ENCODE results near the gene CARD11.
A peak's percentile ranks its signal among the peaks of the same experiment; 100 is the strongest.

CARD11 gene

DNA sequence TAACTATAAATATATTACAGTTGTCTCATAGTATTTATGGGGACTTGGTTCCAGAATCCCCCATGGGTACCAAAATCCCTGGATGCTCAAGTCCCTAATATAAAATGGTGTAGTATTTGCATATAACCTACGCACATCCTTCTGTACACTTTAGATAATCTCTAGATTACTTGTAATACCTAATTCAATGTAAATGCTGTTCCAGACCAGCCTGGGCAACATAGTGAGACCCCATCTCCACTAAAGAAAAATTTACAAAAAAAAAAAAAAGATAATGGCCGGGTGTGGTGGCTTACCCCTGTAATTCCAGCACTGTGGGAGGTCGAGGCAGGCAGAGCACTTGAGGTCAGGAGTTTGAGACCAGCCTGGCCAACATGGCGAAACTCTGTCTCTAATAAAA lies 182.2 kb downstream of the CARD11 start:
- peaks cover 3% of the 10 kb centered on the region for H3K9me3 ChIP-seq (ENCODE audit: insufficient read depth, low read depth, low read length)
- no peak overlapping the region for H4K12ac ChIP-seq (ENCODE audit: low read depth, low read length)
- H4K91ac ChIP-seq (ENCODE audit: low read depth, low read length) = no peak overlapping the region
- no peak overlapping the region for H4K8ac ChIP-seq (ENCODE audit: low read depth, low read length)
- peaks cover 14 to 26% of the 10 kb centered on the region in 2 experiments for H3K4me1 ChIP-seq (ENCODE audit: control insufficient read depth in 1 of 2, insufficient read depth in 2 of 2, low read length in 2 of 2)
- H2BK120ac ChIP-seq (ENCODE audit: insufficient read depth, low read length, poor library complexity) = no peak overlapping the region
- H3K4me3 ChIP-seq (ENCODE audit: low read depth, low read length) = no peak overlapping the region
- no peak overlapping the region for H3K4me2 ChIP-seq (ENCODE audit: low read length)
- H3K14ac ChIP-seq (ENCODE audit: low read length) = no peak overlapping the region
- H3K79me1 ChIP-seq (ENCODE audit: low read length) = peaks cover 12% of the 10 kb centered on the region
- H3K36me3 ChIP-seq (ENCODE audit: control insufficient read depth in 1 of 2, insufficient read depth in 2 of 2, low read length in 2 of 2) = no peaks in the 10 kb centered on the region
- no peaks in the 10 kb centered on the region for H3K27me3 ChIP-seq (ENCODE audit: insufficient read depth, low read length)
- no peak overlapping the region for H2AFZ ChIP-seq (ENCODE audit: insufficient read depth, low read length, poor library complexity)
- no peak overlapping the region for H3K4ac ChIP-seq (ENCODE audit: low read depth, low read length)
- H3K9ac ChIP-seq (ENCODE audit: low read length) = no peak overlapping the region
- H2BK12ac ChIP-seq (ENCODE audit: low read length) = no peak overlapping the region
- WGBS (ENCODE audit: extremely low coverage, insufficient coverage, insufficient read length) = no CpG with 5 or more reads among the region's 4 CpGs
- no peak overlapping the region for H2AK5ac ChIP-seq (ENCODE audit: low read length)
- no peak for DNase-seq
- H3K23ac ChIP-seq (ENCODE audit: low read length) = no peak overlapping the region
- no peak overlapping the region for H3K18ac ChIP-seq (ENCODE audit: low read length)
- no peak overlapping the region for H3K27ac ChIP-seq (ENCODE audit: low read depth, low read length)
- H2BK5ac ChIP-seq (ENCODE audit: low read depth, low read length, poor library complexity) = no peak overlapping the region
- H3K79me2 ChIP-seq (ENCODE audit: control insufficient read depth, insufficient read depth, low read length, poor library complexity) = peaks cover 6% of the 10 kb centered on the region

DNA sequence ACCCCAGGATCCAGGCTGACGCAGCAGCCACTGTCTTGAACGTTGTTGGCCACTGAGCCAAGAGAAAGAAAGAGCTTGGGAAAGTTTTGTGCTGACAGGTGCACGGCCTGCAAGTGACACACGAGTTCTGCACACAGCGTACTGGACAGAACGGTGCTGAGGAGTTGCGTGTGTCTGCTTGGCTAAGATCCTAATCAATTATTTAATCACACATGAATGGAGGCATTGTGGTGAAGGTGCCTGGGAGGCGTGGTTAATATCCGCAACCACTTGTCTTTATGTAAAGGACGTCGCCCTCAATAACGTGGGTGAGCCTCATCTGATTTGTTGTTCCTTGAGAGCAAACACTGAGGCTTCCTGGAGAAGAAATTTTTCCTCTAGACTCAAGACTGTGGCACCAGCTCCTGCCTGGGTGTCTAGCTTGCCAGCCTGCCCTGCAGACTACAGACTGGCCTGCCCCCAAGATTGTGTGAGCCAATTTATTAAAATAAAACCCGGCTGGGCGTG lies 183.0 kb downstream of the CARD11 start:
- peak overlapping the region; percentile 7 for H2AK5ac ChIP-seq (ENCODE audit: low read length)
- H3K9ac ChIP-seq (ENCODE audit: low read length) = no peak overlapping the region
- no peak overlapping the region for H4K12ac ChIP-seq (ENCODE audit: low read depth, low read length)
- no peak overlapping the region for H3K27ac ChIP-seq (ENCODE audit: low read depth, low read length)
- no peaks in the 10 kb centered on the region for H3K27me3 ChIP-seq (ENCODE audit: insufficient read depth, low read length)
- H2BK5ac ChIP-seq (ENCODE audit: low read depth, low read length, poor library complexity) = no peak overlapping the region
- no peak overlapping the region for H2BK120ac ChIP-seq (ENCODE audit: insufficient read depth, low read length, poor library complexity)
- H3K23ac ChIP-seq (ENCODE audit: low read length) = no peak overlapping the region
- no peaks in the 10 kb centered on the region for H3K36me3 ChIP-seq (ENCODE audit: control insufficient read depth in 1 of 2, insufficient read depth in 2 of 2, low read length in 2 of 2)
- no peak overlapping the region for H3K4ac ChIP-seq (ENCODE audit: low read depth, low read length)
- H3K79me2 ChIP-seq (ENCODE audit: control insufficient read depth, insufficient read depth, low read length, poor library complexity) = peaks cover 6% of the 10 kb centered on the region
- peaks cover 4% of the 10 kb centered on the region for H3K9me3 ChIP-seq (ENCODE audit: insufficient read depth, low read depth, low read length)
- no peak overlapping the region for H3K4me2 ChIP-seq (ENCODE audit: low read length)
- no peak overlapping the region for H4K8ac ChIP-seq (ENCODE audit: low read depth, low read length)
- no peak overlapping the region for H2BK12ac ChIP-seq (ENCODE audit: low read length)
- WGBS (ENCODE audit: extremely low coverage, insufficient coverage, insufficient read length) = no CpG with 5 or more reads among the region's 14 CpGs
- H3K18ac ChIP-seq (ENCODE audit: low read length) = no peak overlapping the region
- H3K79me1 ChIP-seq (ENCODE audit: low read length) = peaks cover 12% of the 10 kb centered on the region
- H3K4me1 ChIP-seq (ENCODE audit: control insufficient read depth in 1 of 2, insufficient read depth in 2 of 2, low read length in 2 of 2) = peaks cover 14 to 26% of the 10 kb centered on the region in 2 experiments
- peak overlapping the region; percentile 0 for H3K4me3 ChIP-seq (ENCODE audit: low read depth, low read length)
- no peak for DNase-seq
- H4K91ac ChIP-seq (ENCODE audit: low read depth, low read length) = peak overlapping the region; percentile 4
- no peak overlapping the region for H3K14ac ChIP-seq (ENCODE audit: low read length)
- H2AFZ ChIP-seq (ENCODE audit: insufficient read depth, low read length, poor library complexity) = no peak overlapping the region

DNA sequence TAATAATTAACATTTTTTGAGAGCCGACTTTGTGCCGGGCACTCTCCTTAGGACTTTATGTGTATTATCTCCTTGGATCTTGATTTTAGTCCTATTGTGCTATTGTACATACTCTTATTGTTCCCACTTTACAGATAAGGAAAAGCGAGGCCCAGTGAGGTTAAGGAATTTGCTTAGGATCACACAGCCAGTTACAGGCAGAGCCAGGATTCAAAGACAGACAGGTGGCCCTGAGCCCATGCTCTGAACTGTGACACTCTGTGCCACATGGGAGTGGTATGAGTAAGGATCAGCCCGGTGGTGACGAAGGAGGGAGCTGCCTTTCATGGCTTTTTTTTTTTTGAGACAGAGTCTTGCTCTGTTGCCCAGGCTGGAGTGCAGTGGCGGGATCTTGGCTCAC lies 183.7 kb downstream of the CARD11 start:
- H3K27me3 ChIP-seq (ENCODE audit: insufficient read depth, low read length) = no peaks in the 10 kb centered on the region
- H3K9me3 ChIP-seq (ENCODE audit: insufficient read depth, low read depth, low read length) = peaks cover 4% of the 10 kb centered on the region
- H3K79me1 ChIP-seq (ENCODE audit: low read length) = peaks cover 12% of the 10 kb centered on the region
- WGBS (ENCODE audit: extremely low coverage, insufficient coverage, insufficient read length) = no CpG with 5 or more reads among the region's 6 CpGs
- H2AFZ ChIP-seq (ENCODE audit: insufficient read depth, low read length, poor library complexity) = no peak overlapping the region
- H2BK12ac ChIP-seq (ENCODE audit: low read length) = no peak overlapping the region
- H4K8ac ChIP-seq (ENCODE audit: low read depth, low read length) = no peak overlapping the region
- no peak overlapping the region for H3K14ac ChIP-seq (ENCODE audit: low read length)
- no peak overlapping the region for H3K18ac ChIP-seq (ENCODE audit: low read length)
- H4K91ac ChIP-seq (ENCODE audit: low read depth, low read length) = no peak overlapping the region
- no peak overlapping the region for H3K4ac ChIP-seq (ENCODE audit: low read depth, low read length)
- H3K4me1 ChIP-seq (ENCODE audit: control insufficient read depth in 1 of 2, insufficient read depth in 2 of 2, low read length in 2 of 2) = peaks cover 14 to 26% of the 10 kb centered on the region in 2 experiments
- H3K23ac ChIP-seq (ENCODE audit: low read length) = no peak overlapping the region
- no peak overlapping the region for H3K9ac ChIP-seq (ENCODE audit: low read length)
- H2BK120ac ChIP-seq (ENCODE audit: insufficient read depth, low read length, poor library complexity) = no peak overlapping the region
- H2BK5ac ChIP-seq (ENCODE audit: low read depth, low read length, poor library complexity) = no peak overlapping the region
- H3K36me3 ChIP-seq (ENCODE audit: control insufficient read depth in 1 of 2, insufficient read depth in 2 of 2, low read length in 2 of 2) = no peaks in the 10 kb centered on the region
- H3K4me2 ChIP-seq (ENCODE audit: low read length) = no peak overlapping the region
- no peak overlapping the region for H3K4me3 ChIP-seq (ENCODE audit: low read depth, low read length)
- peaks cover 6% of the 10 kb centered on the region for H3K79me2 ChIP-seq (ENCODE audit: control insufficient read depth, insufficient read depth, low read length, poor library complexity)
- no peak overlapping the region for H4K12ac ChIP-seq (ENCODE audit: low read depth, low read length)
- DNase-seq = no peak
- H3K27ac ChIP-seq (ENCODE audit: low read depth, low read length) = no peak overlapping the region
- H2AK5ac ChIP-seq (ENCODE audit: low read length) = no peak overlapping the region

DNA sequence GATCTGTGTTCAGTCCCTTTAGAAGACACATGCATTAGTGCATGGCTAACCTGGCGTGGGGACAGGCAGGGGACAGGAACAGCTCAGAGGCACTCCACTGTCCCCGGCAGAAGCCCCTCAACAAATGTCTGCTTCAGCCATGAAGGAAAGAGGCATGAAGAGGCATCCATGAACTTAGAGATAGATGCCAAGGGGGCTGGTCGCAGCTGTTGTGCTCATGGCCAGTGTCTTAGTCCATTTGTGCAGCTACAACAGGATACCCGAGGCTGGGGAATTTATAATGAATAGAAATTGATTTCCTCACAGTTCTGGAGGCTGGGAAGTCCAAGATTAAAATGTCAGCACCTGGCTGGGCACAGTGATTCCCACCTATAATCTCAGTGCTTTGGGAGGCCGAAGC lies 185.0 kb downstream of the CARD11 start:
- Histone ChIP-seq H2AK5ac (ENCODE audit: low read length) (no peak overlapping the region), H3K23ac (ENCODE audit: low read length) (no peak overlapping the region), H3K27me3 (ENCODE audit: insufficient read depth, low read length) (no peaks in the 10 kb centered on the region), H3K9me3 (ENCODE audit: insufficient read depth, low read depth, low read length) (peaks cover 4% of the 10 kb centered on the region), H3K14ac (ENCODE audit: low read length) (no peak overlapping the region), H2BK12ac (ENCODE audit: low read length) (no peak overlapping the region), H2AFZ (ENCODE audit: insufficient read depth, low read length, poor library complexity) (no peak overlapping the region), H4K91ac (ENCODE audit: low read depth, low read length) (no peak overlapping the region), H3K9ac (ENCODE audit: low read length) (no peak overlapping the region), H4K8ac (ENCODE audit: low read depth, low read length) (no peak overlapping the region), H2BK5ac (ENCODE audit: low read depth, low read length, poor library complexity) (no peak overlapping the region), H3K4me2 (ENCODE audit: low read length) (no peak overlapping the region), H3K36me3 (ENCODE audit: control insufficient read depth in 1 of 2, insufficient read depth in 2 of 2, low read length in 2 of 2) (no peaks in the 10 kb centered on the region), H3K4ac (ENCODE audit: low read depth, low read length) (no peak overlapping the region), H2BK120ac (ENCODE audit: insufficient read depth, low read length, poor library complexity) (no peak overlapping the region), H3K4me1 (ENCODE audit: control insufficient read depth in 1 of 2, insufficient read depth in 2 of 2, low read length in 2 of 2) (peaks cover 12 to 19% of the 10 kb centered on the region in 2 experiments), H3K27ac (ENCODE audit: low read depth, low read length) (no peak overlapping the region), H3K79me2 (ENCODE audit: control insufficient read depth, insufficient read depth, low read length, poor library complexity) (peaks cover 5% of the 10 kb centered on the region), H3K18ac (ENCODE audit: low read length) (no peak overlapping the region), H3K79me1 (ENCODE audit: low read length) (peaks cover 6% of the 10 kb centered on the region), H4K12ac (ENCODE audit: low read depth, low read length) (no peak overlapping the region), H3K4me3 (ENCODE audit: low read depth, low read length) (no peak overlapping the region)
- no peak for DNase-seq
- no CpG with 5 or more reads among the region's 5 CpGs for WGBS (ENCODE audit: extremely low coverage, insufficient coverage, insufficient read length)

Measured in trophoblast cell (in vitro differentiated cells and primary cell).